Left lung (tissue), 10 donors: Measurements from ENCODE around the gene ST7. TPM values are rescaled to one million over a fixed set of nuclear protein-coding genes. Genes with fewer than 3 reads are reported as not detected.

Experiments used
- ATAC-seq: fragments of 200-7000 bp; cut with Tn5 transposase; one replicate; pipeline ENCODE4 v1.9.1; 2020; ENCODE audit warnings: moderate library complexity
- DNase-seq, 4 donors: peaks; one replicate each; pipeline ENCODE4 v3.0.0-alpha.2; 2013 to 2020
- H3K27ac ChIP-seq, 2 donors: fragments of 200-600 bp; sonication (generic) in 1 of 2; one replicate each; pipeline versions ENCODE4 v1.5.0 to v1.8.0; 2020 to 2021
- H3K27me3 ChIP-seq, 2 donors: fragments of 200-600 bp; sonication (generic) in 1 of 2; one replicate each; pipeline versions ENCODE4 v1.5.0 to v1.8.0; 2020 to 2021
- H3K36me3 ChIP-seq, 2 donors: fragments of 200-600 bp; sonication (generic) in 1 of 2; one replicate each; pipeline versions ENCODE4 v1.5.0 to v1.8.0; 2020 to 2021
- H3K4me1 ChIP-seq, 2 donors: fragments of 200-600 bp; one replicate each; pipeline ENCODE4 v1.8.0; 2021
- H3K4me3 ChIP-seq, 2 donors: fragments of 200-600 bp; sonication (generic) in 1 of 2; one replicate each; pipeline versions ENCODE4 v1.5.0 to v1.8.0; 2020 to 2021; ENCODE audit warnings: mild to moderate bottlenecking in 1 of 2
- H3K9me3 ChIP-seq, 2 donors: fragments of 200-600 bp; sonication (generic) in 1 of 2; one replicate each; pipeline versions ENCODE4 v1.5.0 to v1.8.0; 2020 to 2021
- CTCF ChIP-seq, 2 donors: fragments of 200-600 bp; sonication (generic) in 1 of 2; IDR thresholded peaks; one replicate each; pipeline versions ENCODE4 v1.5.0 to v1.8.0; 2021; ENCODE audit warnings: antibody characterized with exemption in 2 of 2
- intact Hi-C, 2 donors: fragments of 100-400 bp; cut with DNase I; formaldehyde crosslinking; loops; one replicate each; pipeline versions ENCODE4 v1.11.2 to v1.14.2; 2022
- polyA plus RNA-seq, 6 donors: library from polyadenylated mRNA; unstranded; fragments of 120-200 nt; gene quantifications; one replicate each; pipeline ENCODE4 v1.2.1, GENCODE V29; 2013; ENCODE audit not compliant: insufficient read length in 6 of 6
- total RNA-seq, 2 donors: library from RNA; stranded (reverse); fragmentation: NEBNext Ultra II Directional; extraction: Animal tissue kit (Norgen Biotek cat#: 25700); gene quantifications; one replicate each; pipeline ENCODE4 v1.2.1, GENCODE V29; 2021
- donor health status: DM: no; HTN: yes; CAD: no.
- donor health status: DM: no; HTN: no; CAD: no.

The ST7 gene
- total and polyA plus RNA-seq, 8 donors: 36.3 to 60.6 (median 48.4) TPM

GRCh38 chr7:117129521-117129955 lies 176.2 kb downstream of the ST7 start:
- DNase-seq (no peak), ATAC-seq (no peak)
- TF ChIP-seq CTCF (IDR thresholded peaks at IDR 0.05): no peak
- Histone ChIP-seq H3K4me1 (peaks cover 0 to 10% of the 10 kb centered on the region in 2 donors), H3K27ac (no peak overlapping the region), H3K9me3 (no peaks in the 10 kb centered on the region), H3K36me3 (no peaks in the 10 kb centered on the region), H3K27me3 (no peaks in the 10 kb centered on the region), H3K4me3 (no peak overlapping the region)
- intact Hi-C loops: no loop called here

DNA sequence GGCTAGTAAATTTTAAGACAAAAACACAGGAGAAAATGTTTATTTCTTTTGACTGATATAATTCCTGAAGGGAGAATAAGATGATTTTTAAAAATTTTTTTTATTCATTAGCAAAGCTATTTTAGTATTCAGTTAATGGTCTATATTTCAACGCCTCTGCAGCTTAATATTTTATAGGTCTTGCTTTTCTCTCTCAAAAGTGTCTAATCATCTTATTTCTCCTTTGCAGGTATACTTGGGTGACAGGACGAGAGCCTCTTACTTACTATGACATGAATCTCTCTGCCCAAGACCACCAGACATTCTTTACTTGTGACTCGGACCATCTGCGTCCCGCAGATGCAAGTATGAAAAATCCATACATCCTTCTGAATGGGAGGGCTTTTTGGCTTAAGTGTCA lies 177.0 kb downstream of the ST7 start:
- Histone ChIP-seq H3K4me1 (peaks cover 0 to 5% of the 10 kb centered on the region in 2 donors), H3K36me3 (no peaks in the 10 kb centered on the region), H3K4me3 (no peak overlapping the region), H3K9me3 (no peaks in the 10 kb centered on the region), H3K27me3 (no peaks in the 10 kb centered on the region), H3K27ac (no peak overlapping the region)
- ATAC-seq (no peak), DNase-seq (no peak)
- no peak for TF ChIP-seq CTCF (IDR thresholded peaks at IDR 0.05)
- intact Hi-C loops: no loop called here

GRCh38 chr7:117132321-117133120 lies 179.2 kb downstream of the ST7 start:
- intact Hi-C loops: no loop called here
- TF ChIP-seq CTCF (IDR thresholded peaks at IDR 0.05): no peak
- peak; percentile 43 for ATAC-seq
- peaks cover 0 to 4% of the 10 kb centered on the region in 2 donors for H3K36me3 ChIP-seq
- H3K9me3 ChIP-seq: no peaks in the 10 kb centered on the region
- no peak overlapping the region for H3K4me3 ChIP-seq
- no peak for DNase-seq
- H3K27ac ChIP-seq: no peak overlapping the region
- peaks cover 0 to 2% of the 10 kb centered on the region in 2 donors for H3K4me1 ChIP-seq
- H3K27me3 ChIP-seq: no peaks in the 10 kb centered on the region

GRCh38 chr7:117133125-117133524 lies 179.8 kb downstream of the ST7 start:
- intact Hi-C loops: no loop called here
- no peaks in the 10 kb centered on the region for H3K27me3 ChIP-seq

More at GRCh38 chr7:117133125-117133524, 179.8 kb downstream of the ST7 start:
- Histone ChIP-seq H3K4me3 (no peak overlapping the region), H3K27ac (no peak overlapping the region), H3K9me3 (no peaks in the 10 kb centered on the region), H3K36me3 (peaks cover 0 to 4% of the 10 kb centered on the region in 2 donors), H3K4me1 (peaks cover 0 to 2% of the 10 kb centered on the region in 2 donors)
- DNase-seq (no peak), ATAC-seq (no peak)
- TF ChIP-seq CTCF (IDR thresholded peaks at IDR 0.05): no peak
